Bone marrow (tissue), 2 donors: Measurements from ENCODE around the gene ZFAND3.
"Not testable (repeated sequence)": the region's sequence is repeated elsewhere in the genome, so short reads cannot be mapped to it uniquely, and the experiment has no call there.

Experiments used
- DNase-seq, 2 donors: peaks; one replicate each; lab custom pipeline; 2025; lab: John Stamatoyannopoulos, UW

ZFAND3 gene

DNA sequence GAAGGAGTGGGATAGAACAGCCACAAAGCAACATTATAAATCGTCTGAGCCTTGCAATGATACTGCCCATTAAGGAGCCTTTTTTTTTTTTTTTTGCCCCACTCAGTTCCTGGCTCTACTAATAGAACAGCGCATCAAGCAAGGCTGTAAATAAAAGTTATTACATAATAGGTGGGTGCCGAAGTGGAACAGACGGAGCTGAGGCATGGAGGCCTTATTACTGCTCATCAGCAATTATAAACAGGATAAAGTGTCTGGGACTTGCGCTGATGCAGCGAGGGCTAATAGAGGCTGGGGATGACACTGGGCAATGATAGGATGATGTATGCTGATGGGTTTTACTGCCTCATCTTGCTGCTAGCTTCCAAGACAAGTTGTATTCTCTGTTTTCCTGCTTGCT lies 272.1 kb downstream of the ZFAND3 start:
- no peak for DNase-seq

DNA sequence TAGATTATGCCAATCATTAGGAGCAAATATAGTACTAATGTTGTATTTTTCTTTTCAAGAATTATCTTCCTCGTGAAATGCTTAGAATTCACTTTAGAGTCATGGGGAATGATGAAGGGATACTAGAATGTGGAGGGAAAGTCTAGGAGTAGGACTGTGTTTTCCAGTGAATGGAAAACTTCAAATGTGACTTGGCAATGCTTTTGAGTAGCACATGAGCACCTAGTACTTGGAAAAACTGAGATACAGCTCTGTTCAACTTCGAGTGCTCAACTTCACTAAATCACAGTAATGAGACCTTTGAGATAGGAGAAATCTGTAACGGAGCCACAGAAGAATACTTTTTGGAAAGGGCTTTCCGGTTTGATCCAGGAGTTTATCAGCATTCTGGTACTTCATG lies 272.9 kb downstream of the ZFAND3 start:
- DNase-seq = no peak

DNA sequence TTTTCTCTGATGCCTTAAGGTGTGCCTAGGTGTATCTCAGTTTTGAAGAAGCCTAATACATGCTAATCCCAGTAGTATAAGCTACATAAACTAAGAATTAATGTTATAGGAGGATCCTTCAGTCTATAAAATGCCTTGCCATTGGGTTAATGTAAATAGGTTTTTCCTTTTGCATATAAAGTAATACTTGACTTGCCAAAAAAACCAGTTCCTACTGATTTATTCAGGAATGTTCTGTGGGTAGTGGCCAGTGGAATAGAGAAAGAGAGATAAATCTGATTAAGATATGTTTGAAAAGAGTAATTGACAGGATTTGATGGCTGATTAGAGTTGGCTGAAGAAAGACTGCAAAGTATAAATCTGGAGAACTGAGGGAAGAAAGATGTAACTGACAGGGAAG lies 273.4 kb downstream of the ZFAND3 start:
- no peak for DNase-seq

DNA sequence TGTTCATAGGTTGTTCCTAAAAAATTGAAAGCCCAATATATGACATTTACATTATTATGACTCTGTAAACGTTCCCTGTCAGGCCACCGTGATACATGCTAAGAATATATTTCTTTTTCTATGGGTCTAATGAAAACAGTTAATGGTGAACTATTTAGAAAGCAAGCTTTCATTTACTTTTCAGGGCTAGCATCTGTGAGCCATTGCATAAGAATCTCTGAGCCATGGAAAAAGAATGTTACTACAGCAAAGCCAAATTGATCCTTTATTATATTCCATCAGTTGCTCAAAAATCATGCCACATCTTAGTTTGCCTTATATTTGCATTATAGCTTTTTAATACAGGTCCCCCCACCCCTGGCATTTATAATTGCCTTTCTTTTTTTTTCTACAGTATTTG lies 275.5 kb downstream of the ZFAND3 start:
- DNase-seq = no peak

DNA sequence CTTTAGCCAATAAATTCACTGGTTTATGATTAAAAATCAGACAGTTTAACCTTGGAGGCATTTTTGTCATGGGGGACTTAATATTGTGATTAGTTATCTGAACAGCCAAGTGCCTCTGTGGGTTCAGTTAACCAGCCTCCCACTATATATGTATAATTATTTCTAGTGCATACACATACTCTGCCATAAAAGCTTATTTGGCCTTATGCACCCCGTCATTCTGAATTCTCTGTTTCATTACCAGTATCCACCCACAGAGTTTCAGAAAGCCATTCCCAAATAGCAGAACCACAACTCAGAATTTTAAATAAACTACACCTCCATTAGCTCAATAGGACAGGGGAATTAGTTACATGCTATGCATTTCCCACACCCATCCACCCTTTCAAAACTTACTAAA lies 279.7 kb downstream of the ZFAND3 start:
- no peak for DNase-seq

DNA sequence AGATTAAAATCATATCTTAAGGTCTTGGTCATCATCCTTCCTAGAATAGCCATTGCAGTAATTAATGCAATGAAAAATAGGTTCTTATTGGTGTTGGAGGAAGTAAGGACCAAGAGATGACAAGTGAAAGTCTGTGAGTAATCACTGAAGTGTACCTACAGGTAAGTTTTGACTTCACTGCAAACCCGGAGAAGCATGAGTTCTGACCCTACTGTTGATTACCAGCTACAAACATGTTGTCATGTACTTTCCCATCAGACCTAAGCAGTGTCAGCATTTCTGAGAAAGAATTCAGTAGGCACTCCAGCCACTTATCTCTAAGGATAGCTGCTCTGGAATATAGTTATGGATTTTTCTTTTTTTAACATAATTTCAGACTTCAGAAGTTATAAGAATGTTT lies 280.9 kb downstream of the ZFAND3 start:
- no peak for DNase-seq

DNA sequence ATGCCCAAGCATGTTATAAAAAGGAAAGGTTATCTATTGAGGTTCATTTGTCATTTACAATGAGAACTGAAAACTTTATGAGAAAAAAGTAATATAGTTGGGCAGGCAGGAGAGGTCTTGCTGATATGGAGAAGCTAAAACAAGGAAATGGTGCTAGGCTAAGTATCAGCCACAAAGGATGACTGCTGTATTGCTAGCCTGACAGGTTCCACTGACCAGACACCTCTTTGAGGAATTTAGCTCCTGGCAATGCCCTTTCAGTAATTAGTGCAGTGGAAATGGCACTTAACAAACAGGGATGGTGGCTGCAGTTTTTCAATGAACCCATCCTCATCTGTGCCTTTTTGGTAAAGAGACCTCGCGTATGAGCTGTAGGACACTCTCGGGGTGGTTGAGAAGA lies 284.4 kb downstream of the ZFAND3 start:
- no peak for DNase-seq

DNA sequence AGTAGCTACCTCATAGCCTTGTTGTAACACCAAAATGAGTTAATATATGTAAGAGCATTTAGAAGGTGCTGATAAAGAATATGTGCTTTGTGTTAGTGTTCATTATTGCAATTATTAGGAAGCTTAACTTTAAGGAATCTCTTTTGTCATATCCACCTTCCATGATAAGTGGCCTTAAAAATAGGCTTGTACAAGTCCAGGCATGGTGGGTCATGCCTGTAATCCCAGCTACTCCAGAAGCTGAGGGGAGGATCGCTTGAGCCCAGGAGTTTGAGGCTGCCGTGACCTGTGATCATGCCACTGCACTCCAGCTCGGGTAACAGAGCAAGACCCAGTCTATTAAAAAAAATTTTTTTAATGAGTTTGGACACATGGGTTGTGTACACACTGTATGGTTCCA lies 285.5 kb downstream of the ZFAND3 start:
- no peak for DNase-seq

DNA sequence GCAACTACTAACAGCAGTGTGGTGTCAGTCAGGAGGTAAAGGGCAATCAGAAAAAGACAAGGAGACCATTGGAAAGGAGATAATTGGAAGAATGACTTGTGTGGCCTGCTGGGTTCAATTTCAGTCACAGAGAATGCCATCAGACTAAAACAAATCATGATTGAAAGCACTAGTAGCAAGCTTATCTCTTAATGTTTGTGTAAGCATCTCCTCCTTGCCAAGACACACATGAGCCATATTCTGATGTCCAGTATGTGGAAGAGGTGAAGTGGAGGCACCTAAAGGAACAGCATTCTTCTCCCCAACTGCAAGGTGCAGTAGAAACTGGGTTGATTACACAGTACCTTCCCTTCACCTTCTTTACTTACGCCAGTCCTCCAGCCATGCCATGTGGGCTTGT lies 287.5 kb downstream of the ZFAND3 start:
- no peak for DNase-seq

DNA sequence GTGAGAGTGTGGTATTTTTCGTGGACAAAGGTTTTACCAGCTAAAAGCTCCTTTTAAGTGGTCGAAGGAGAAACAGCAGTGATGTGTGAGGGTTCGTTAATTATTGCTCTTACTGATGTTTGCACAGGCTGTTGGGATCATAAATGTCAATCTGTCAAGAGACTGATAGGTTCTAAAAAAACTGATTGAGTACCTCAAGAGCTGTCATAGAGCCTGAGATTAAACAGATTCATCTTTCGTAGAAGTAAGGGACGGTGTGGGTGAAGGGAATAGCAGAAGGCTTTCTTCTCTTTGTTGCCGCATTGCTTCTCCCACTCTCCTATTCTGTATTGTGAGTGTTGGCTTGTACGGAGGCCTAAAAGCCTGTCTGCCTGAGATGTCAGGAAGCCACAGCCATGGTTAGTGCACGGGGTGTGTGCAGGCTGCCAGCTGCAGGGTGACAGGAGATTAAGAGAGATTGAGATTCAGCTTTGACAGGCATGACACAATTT lies 291.0 kb downstream of the ZFAND3 start:
- no peak for DNase-seq

DNA sequence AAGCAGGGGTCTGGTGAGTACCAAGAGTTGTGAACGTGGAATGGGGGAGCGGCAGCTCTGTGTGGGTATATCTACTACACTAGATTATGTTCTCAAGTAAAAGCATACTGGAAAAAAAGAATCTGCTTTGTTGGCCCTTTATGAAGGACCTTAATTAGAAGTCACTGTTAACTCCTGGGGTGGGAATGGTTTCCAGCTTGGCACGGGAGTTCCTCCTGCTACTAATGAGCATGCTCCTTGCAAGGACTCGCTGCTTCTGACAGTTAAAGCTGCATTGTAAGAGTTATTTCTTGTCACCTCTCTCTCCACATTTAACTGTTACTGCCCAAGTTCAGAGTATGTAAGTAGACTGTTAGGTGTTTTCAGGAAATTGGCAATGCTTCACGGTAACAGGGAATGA lies 292.7 kb downstream of the ZFAND3 start:
- no peak for DNase-seq

DNA sequence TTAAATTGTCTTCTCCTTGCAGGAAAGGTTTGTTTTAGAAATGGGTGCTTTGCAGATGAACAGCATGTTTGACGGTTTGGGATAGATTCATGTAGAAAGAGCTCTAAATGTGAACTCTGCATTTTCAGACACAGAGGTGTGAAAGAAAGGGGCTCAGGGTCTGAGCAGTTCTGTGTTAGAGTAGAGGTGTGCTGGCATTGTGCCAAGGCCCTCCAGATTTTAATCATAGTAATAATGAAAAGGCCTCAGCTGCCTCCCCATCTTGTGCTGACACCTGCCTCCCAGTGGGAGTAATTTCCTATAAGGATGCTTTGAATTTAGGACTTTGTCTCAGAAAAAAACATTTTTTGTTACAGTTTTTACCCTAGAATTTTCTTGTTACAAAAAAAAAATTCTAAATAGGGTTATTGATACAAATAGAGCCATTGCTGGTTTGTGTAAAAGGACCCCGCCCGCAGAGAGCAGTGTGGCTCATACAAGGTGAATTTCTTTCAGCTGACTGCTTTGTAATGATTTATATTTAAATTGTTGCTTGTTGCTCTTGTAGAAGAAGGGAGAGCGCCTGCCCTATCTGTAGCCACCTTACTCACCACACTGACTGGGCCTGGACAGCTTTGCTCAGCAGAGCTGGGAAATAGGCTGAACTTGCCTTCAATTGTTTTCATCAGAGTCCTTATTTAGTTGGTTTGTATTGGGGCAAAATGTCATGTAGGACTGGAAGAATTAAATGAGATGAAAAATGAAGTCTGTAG lies 294.5 kb downstream of the ZFAND3 start:
- DNase-seq = no peak

DNA sequence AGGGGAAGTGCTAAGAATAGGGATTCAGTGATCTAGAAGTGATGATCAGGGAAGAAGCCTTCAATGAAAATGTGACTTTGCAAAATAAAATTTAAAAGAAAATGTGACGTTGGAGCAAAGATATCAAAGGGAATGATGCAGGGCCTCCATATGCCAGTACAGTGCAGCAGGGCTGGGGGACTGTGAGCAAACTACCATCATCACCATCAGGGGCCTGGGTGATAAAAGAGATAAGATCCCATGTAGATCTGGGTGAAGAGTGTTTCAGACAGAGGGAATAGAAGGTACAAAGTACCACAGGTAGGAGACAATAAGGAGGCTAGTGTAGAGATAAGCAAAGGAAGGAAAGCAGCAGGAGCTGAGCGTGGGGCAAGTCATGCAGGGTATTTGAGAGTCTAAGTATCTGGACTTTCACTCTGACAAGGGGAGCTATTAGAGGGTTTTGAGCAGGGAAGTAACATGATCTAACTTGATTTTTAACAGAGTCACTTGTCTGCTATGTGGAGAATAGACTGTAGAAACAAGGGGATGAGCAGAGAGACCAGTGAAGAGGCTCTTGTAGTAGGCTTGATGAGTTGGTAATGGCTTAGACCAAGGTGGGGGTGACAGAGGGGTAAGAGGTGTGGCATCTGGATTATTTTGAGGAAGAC lies 295.6 kb downstream of the ZFAND3 start:
- DNase-seq = no peak

DNA sequence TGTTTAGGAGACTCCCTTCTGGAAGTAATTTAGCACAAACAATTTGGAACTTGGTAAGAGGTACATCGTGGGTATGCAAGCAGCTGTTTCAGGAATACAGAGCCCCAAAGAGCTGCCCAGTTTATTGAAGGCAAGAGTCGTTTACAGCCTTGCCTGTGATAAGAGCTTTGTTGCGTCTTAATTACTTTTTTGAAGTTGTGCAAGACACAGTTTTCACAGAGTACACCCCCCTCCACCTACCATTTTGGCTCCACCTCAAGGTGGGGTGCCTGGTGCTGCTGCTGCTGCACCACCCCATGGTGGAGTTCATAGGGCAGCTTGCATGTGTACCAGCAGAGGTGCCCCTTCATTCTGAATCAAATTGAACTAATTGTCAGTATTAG lies 296.1 kb downstream of the ZFAND3 start:
- no peak for DNase-seq

DNA sequence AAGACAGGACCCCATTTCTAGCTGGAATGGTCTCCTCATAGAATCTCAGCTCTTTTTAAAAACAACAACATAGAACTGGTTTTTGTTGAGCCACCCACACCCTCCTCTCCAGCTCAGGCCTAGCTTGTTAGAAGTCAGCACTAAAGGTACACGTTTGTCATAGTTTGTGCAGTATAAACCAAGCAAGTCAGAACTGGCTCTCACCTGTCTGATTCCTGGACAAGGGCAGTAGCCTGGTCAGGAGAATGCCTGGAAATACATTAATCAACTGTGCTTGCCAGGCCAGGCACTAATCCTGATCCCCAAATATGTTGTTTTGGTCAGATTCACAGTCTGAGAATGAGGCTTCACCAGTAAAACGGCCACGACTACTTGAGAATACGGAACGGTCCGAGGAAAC lies 296.7 kb downstream of the ZFAND3 start:
- DNase-seq = no peak

DNA sequence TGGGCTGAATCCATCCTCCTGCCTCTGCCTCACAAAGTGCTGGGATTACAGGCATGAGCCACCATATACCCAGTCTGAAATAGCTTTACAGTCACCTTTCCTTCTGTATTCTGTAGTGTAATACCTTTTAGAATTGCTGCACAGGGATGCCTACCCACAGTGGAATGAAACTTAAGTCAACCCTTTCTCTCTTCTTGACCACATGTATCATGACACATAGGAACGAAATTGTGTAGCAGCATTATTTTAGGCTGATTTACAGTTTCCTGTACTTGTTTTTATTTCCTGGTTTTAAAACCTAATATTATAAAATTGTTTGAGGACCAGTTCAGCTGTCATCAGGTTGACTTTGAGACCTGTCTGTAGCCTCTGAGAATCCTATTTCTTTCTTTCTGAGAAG lies 297.8 kb downstream of the ZFAND3 start:
- DNase-seq = no peak

DNA sequence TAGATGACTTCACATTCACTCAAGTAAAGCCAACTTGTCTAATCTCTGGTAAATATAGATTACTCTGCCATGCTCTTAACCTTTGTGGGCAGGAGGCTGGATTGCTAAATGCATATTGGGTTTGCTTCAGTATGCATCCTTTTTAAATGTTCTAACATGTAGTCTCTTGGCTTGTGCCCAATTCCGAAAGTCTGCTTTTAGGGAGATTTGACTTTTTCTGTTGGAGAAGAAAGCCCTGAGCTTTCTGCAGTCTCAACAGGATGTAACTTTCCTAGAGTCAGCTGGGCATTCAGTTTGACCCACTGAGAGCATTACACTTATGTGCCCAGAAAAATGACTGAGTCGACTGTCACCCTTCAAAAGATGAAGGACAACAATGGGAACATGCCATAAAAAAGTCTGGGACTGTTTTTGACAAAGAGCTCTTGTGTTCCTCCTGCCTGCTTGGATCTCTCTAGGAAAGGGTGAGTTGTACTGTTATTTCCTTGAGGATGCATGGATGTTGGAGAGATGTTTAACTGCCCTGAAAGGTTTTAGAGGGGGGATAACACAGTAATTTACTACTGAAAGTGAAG lies 299.4 kb downstream of the ZFAND3 start:
- DNase-seq = no peak

DNA sequence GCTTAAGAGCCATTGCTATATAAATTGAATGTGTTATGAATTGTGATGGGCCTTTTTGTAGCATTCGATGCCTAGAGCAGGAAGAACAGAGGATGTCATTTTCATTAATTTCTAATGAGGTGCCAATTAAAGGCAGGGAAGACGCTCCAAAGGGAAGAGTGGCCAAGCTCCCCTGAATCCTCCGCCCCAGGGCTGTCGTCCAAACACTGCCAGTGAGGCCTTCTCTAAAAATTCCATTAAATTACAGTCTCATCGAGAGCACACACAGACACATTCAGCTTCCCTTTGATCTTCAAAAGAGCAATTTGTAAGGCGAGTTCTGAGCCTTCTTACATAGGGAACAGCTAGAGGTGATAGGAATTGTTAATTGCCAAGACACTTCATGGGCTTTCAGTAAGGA lies 300.0 kb downstream of the ZFAND3 start:
- DNase-seq = no peak

DNA sequence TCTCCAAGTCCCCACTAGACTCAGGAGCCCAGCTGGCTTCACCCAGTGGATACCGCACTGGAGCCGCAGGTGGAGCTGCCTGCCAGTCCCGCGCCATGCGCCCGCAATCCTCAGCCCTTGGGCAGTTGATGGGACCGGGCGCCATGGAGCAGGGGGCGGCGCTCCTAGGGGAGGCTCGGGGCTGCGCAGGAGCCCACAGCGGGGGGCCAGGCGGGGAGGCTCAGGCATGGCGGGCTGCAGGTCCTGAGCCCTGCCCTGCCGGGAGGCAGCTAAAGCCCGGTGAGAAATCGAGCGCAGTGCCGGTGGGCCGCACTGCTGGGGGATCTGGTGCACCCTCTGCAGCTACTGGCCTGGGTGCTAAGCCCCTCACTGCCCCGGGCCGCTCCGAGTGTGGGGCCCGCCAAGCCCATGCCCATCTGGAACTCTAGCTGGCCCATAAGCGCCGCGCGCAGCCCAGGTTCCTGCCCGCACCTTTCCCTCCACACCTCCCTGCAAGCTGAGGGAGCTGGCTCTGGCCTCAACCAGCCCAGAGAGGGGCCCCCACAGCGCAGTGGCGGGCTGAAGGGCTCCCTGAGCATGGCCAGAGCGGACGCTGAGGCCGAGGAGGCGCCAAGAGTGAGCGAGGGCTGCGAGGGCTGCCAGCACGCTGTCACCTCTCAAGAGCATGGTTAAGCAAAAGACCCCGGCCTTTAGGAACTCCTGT lies 304.8 kb downstream of the ZFAND3 start:
- not testable (repeated sequence) for DNase-seq

DNA sequence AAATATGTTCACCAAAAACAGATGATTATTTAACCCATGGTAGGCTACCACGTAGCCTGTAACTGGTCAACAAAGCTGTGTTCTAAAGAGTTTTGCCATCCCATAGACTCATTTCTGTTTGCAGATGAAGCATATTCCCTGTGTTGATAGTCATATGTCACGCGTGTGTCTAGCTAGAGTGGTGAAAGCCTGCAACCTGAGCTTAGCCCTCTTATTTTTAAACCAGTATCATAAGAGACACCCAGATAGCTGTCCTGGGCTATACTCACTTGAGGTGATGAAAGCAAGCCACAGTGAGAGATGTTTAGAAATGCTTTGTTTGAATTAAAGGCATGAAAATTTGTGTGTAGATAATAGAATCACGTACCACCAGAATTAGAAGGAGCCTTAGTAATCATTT lies 307.8 kb downstream of the ZFAND3 start:
- no peak for DNase-seq

DNA sequence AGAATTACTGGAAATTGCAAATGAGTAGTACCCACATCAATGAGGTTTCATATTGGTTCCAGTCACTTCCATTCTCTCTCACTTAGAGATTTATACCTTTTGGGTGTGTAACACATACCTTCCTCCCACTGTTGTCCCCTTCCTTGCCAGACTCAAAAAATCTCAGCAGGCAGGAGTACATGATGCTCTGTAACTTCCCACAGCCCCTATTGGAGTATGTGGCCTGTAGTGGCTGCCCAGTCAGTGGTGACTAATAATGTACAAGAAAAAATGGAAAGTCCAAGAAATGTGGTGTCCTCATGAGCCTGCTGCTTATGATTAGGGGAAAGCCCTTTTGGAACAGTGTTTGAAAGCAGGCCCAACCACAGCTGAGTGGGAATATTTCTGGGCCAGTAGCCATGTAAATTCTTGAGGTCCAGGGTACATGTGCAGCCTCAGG lies 312.0 kb downstream of the ZFAND3 start:
- DNase-seq = no peak

DNA sequence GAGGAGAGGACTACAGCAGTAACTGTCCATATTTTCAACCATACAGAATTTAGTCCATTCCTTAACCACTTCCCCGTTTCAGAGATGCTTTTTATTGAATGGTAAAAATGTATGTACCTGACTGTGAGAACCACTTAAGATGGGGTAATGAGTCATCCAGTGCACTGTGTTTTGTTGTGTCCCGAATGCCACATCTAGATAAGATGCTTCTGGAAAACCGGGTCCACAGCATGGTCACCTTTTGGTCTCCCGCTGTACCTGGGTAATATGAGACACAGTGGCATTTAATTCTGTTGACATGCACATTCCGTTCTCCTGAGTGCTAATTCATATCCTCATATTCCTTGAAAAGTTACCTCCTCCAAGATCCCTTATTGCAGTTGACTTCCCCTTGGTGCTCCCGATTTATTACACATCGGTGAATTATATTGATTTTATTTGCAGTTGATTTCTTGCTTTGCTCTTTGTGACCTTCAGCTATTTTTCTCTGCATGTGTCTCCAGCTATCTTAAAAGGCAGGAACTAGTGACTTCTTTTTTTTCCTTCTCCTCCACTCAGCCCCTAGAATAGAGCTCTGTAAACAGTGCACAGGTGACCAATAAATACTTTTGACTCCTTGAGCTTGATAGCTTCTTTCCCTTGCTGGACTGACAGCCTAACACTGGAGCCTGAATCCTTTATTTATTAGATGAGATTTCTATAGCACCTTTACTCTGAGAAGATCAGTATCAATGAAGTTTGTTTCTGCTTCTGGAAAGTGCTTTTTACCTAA lies 314.6 kb downstream of the ZFAND3 start:
- no peak for DNase-seq
